Neural cell (in vitro differentiated cells): ENCODE data around the gene KCTD18. TPM values are rescaled to one million over a fixed set of nuclear protein-coding genes. Genes with fewer than 3 reads are reported as not detected.

Source experiments
- H2AFZ ChIP-seq: fragments of 200-600, 300-800 bp; sonication (generic), shearing (Covaris generic); 2 replicates; pipeline ENCODE4 v1.6.0; 2014; ENCODE audit warnings: low read depth, mild to moderate bottlenecking, antibody characterized with exemption, low read length, moderate library complexity
- H3F3A ChIP-seq: fragments of 200-600 bp; shearing (Covaris generic); 2 replicates; pipeline ENCODE4 v1.6.1; 2016; ENCODE audit warnings: mild to moderate bottlenecking, moderate library complexity, mixed read lengths, antibody characterized with exemption, low read length; ENCODE audit not compliant: insufficient read depth, poor library complexity, severe bottlenecking
- H3K27ac ChIP-seq: fragments of 200-600, 300-800 bp; sonication (generic), shearing (Covaris generic); 2 replicates; pipeline ENCODE4 v1.5.1; 2014; ENCODE audit warnings: mild to moderate bottlenecking, low read length, moderate library complexity
- H3K27me3 ChIP-seq: fragments of 300-800, 200-600 bp; sonication (generic), shearing (Covaris generic); 2 replicates; pipeline ENCODE4 v1.6.0; 2014; ENCODE audit warnings: mild to moderate bottlenecking, low read depth, low read length, moderate library complexity; ENCODE audit not compliant: insufficient read depth
- H3K36me3 ChIP-seq: fragments of 300-800, 200-600 bp; sonication (generic), shearing (Covaris generic); 2 replicates; pipeline ENCODE4 v1.5.1; 2014; ENCODE audit warnings: mild to moderate bottlenecking, antibody characterized with exemption, low read length, moderate library complexity; ENCODE audit not compliant: insufficient read depth
- H3K4me2 ChIP-seq: fragments of 300-800, 200-600 bp; sonication (generic), shearing (Covaris generic); 2 replicates; pipeline ENCODE4 v1.6.0; 2014; ENCODE audit warnings: mild to moderate bottlenecking, low read length
- H3K4me3 ChIP-seq: fragments of 300-800, 200-600 bp; sonication (generic), shearing (Covaris generic); 2 replicates; pipeline ENCODE4 v1.5.1; 2014; ENCODE audit warnings: mild to moderate bottlenecking, low read length, moderate library complexity
- H3K79me2 ChIP-seq: fragments of 200-600 bp; shearing (Covaris generic); replicated peaks from 2 replicates; pipeline ENCODE4 v1.6.0; 2014; ENCODE audit warnings: mild to moderate bottlenecking, low read length, moderate library complexity; ENCODE audit not compliant: insufficient read depth
- H3K9ac ChIP-seq: fragments of 300-800, 200-600 bp; sonication (generic), shearing (Covaris generic); 2 replicates; pipeline ENCODE4 v1.6.1; 2016; ENCODE audit warnings: mild to moderate bottlenecking, low read length, mixed read lengths
- H3K9me2 ChIP-seq: fragments of 200-600 bp; shearing (Covaris generic); 2 replicates; pipeline ENCODE4 v1.6.1; 2016; ENCODE audit warnings: mild to moderate bottlenecking, low read length, mixed read lengths; ENCODE audit not compliant: insufficient read depth
- H3K9me3 ChIP-seq: fragments of 200-600, 300-800 bp; sonication (generic), shearing (Covaris generic); 2 replicates; pipeline ENCODE4 v1.6.1; 2016; ENCODE audit warnings: mild to moderate bottlenecking, mixed run types, low read length, moderate library complexity, mixed read lengths
- H4K20me1 ChIP-seq: fragments of 200-600 bp; shearing (Covaris generic); 2 replicates; pipeline ENCODE4 v1.6.1; 2016; ENCODE audit warnings: mild to moderate bottlenecking, mixed run types; ENCODE audit not compliant: insufficient read depth
- EP300 ChIP-seq: fragments of 450-650 bp; conservative IDR thresholded peaks from 2 replicates; pipeline ENCODE4 v1.6.1; 2014; ENCODE audit warnings: antibody characterized with exemption, mild to moderate bottlenecking, moderate library complexity; ENCODE audit not compliant: poor library complexity, severe bottlenecking
- EZH2 ChIP-seq: fragments of 200-600, 300-800 bp; shearing (Covaris generic), sonication (generic); IDR thresholded peaks from 2 replicates; pipeline ENCODE4 v1.6.1; 2014; ENCODE audit warnings: antibody characterized with exemption, low read length, borderline replicate concordance, mild to moderate bottlenecking; ENCODE audit not compliant: insufficient read depth, poor library complexity, severe bottlenecking
- MXI1 ChIP-seq: fragments of 450-650 bp; conservative IDR thresholded peaks from 2 replicates; pipeline ENCODE4 v1.6.1; 2014; ENCODE audit warnings: antibody characterized with exemption, mild to moderate bottlenecking; ENCODE audit not compliant: poor library complexity, severe bottlenecking
- POLR2AphosphoS5 ChIP-seq: IDR thresholded peaks from 2 replicates; pipeline ENCODE4 v1.6.1; 2012
- RAD21 ChIP-seq: fragments of 450-650 bp; conservative IDR thresholded peaks from 2 replicates; pipeline ENCODE4 v1.6.1; 2014; ENCODE audit warnings: antibody characterized with exemption, mild to moderate bottlenecking, moderate library complexity
- SMC3 ChIP-seq: fragments of 450-650 bp; conservative IDR thresholded peaks from 2 replicates; pipeline ENCODE4 v1.6.1; 2014; ENCODE audit warnings: antibody characterized with exemption, mild to moderate bottlenecking, moderate library complexity; ENCODE audit not compliant: poor library complexity
- TAF1 ChIP-seq: IDR thresholded peaks from 2 replicates; pipeline ENCODE4 v1.6.1; 2012; ENCODE audit warnings: low read depth
- polyA plus RNA-seq: library from polyadenylated mRNA; depleted of rRNA; stranded (reverse); fragments of >200 nt; gene quantifications from 2 replicates; pipeline ENCODE4 v1.2.3, GENCODE V29; 2014
- TF ChIP-seq, protein P1 (sequence below): IDR thresholded peaks from 2 replicates; pipeline ENCODE4 v1.6.1; 2012; ENCODE audit warnings: borderline replicate concordance
- TF ChIP-seq, protein P2 (sequence below): fragments of 450-650 bp; IDR thresholded peaks from 2 replicates; pipeline ENCODE4 v1.5.1; 2014; ENCODE audit warnings: antibody characterized with exemption, mild to moderate bottlenecking, moderate library complexity; ENCODE audit not compliant: poor library complexity, severe bottlenecking

The KCTD18 gene
- polyA plus RNA-seq, 1 donor from 2014 or later: 17.0 TPM

DNA sequence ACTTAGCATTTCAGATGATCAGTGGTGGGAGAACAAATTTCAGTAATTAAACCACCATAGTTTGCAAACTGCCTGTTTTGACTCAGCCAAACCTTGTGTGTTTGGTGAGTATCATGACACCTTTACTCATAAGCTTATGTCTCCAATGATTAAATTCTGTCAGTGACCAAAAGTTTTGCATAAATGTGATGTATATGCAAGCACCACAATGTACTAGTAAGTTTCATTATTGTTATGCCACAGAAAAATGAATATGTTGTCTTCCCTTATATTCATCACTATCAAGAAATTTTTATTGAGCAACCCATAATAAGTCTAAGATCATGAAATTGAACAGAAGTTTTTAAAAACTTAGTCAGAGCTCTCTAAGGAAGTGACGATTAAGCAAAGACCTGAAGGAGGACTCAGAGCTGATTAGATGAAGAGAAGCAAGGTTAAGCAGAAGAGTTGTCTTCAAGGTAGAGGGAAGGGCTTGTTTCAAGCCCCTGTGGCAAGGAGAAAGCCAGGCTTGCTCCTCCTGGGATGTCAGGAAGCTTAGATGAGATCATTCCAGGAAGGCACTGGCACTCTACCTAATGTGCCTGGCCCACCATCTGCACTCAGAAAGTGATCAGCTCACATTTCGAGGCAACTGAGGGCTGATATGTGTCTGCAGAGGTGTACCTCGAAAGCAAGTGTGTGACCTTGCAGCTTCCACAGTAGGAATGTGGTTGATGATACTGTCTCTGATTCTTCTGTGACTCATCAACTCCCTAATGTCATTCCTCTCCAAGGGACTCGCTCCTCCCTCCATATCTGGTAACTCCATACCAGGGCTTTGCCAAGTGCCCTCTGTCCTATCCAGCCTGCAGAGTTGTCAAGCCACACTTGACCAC lies 54.7 kb downstream of the KCTD18 start:
- no peak overlapping the region for H3K4me3 ChIP-seq
- no peaks in the 10 kb centered on the region for H4K20me1 ChIP-seq
- H3K9me2 ChIP-seq: no peaks in the 10 kb centered on the region
- no peak overlapping the region for H3K27ac ChIP-seq
- H2AFZ ChIP-seq: no peak overlapping the region
- H3K27me3 ChIP-seq: no peaks in the 10 kb centered on the region
- no peak overlapping the region for H3K4me2 ChIP-seq
- no peak overlapping the region for H3K9ac ChIP-seq
- no peaks in the 10 kb centered on the region for H3K36me3 ChIP-seq
- H3K9me3 ChIP-seq: no peaks in the 10 kb centered on the region
- TF ChIP-seq RAD21 (no peak), EP300 (no peak), EZH2 (no peak), POLR2AphosphoS5 (no peak), MXI1 (no peak), TAF1 (no peak), SMC3 (no peak)
- TF ChIP-seq, protein P1, sequence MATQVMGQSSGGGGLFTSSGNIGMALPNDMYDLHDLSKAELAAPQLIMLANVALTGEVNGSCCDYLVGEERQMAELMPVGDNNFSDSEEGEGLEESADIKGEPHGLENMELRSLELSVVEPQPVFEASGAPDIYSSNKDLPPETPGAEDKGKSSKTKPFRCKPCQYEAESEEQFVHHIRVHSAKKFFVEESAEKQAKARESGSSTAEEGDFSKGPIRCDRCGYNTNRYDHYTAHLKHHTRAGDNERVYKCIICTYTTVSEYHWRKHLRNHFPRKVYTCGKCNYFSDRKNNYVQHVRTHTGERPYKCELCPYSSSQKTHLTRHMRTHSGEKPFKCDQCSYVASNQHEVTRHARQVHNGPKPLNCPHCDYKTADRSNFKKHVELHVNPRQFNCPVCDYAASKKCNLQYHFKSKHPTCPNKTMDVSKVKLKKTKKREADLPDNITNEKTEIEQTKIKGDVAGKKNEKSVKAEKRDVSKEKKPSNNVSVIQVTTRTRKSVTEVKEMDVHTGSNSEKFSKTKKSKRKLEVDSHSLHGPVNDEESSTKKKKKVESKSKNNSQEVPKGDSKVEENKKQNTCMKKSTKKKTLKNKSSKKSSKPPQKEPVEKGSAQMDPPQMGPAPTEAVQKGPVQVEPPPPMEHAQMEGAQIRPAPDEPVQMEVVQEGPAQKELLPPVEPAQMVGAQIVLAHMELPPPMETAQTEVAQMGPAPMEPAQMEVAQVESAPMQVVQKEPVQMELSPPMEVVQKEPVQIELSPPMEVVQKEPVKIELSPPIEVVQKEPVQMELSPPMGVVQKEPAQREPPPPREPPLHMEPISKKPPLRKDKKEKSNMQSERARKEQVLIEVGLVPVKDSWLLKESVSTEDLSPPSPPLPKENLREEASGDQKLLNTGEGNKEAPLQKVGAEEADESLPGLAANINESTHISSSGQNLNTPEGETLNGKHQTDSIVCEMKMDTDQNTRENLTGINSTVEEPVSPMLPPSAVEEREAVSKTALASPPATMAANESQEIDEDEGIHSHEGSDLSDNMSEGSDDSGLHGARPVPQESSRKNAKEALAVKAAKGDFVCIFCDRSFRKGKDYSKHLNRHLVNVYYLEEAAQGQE: no peak
- TF ChIP-seq, protein P2, sequence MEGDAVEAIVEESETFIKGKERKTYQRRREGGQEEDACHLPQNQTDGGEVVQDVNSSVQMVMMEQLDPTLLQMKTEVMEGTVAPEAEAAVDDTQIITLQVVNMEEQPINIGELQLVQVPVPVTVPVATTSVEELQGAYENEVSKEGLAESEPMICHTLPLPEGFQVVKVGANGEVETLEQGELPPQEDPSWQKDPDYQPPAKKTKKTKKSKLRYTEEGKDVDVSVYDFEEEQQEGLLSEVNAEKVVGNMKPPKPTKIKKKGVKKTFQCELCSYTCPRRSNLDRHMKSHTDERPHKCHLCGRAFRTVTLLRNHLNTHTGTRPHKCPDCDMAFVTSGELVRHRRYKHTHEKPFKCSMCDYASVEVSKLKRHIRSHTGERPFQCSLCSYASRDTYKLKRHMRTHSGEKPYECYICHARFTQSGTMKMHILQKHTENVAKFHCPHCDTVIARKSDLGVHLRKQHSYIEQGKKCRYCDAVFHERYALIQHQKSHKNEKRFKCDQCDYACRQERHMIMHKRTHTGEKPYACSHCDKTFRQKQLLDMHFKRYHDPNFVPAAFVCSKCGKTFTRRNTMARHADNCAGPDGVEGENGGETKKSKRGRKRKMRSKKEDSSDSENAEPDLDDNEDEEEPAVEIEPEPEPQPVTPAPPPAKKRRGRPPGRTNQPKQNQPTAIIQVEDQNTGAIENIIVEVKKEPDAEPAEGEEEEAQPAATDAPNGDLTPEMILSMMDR: no peak
- no peaks in the 10 kb centered on the region for H3K79me2 ChIP-seq
- no peaks in the 10 kb centered on the region for H3F3A ChIP-seq

DNA sequence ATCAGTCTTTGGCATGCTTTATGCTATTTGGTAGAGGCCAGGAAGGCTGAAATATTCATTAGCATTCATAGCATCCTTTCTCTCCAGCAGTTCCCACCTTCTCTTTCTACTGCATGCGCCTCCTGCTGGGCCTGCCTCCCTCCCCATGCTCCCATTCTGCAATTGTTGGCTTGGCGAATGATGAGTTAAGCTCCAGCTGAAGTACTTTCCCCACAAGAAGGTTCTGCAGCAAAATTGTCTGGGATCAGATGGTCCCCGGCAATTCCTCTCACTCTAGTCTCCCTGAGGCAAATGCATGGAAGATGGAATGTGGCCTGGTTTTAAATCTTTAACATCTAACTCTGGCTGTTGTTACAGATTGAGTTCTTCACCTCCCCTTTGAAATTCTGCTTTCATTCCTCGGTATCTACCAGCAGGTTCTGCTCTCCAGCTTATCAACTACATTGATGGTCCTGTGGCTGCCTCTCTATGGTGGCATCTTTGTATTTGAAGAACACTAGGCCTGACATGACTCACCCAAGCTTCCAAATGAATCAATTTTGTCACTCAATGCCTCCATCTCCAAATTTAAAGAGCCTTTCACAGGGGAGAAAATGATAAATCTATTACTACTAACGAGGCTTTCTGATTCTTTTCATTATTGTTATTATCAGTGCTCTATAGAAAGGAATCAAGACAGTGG lies 55.9 kb downstream of the KCTD18 start:
- TF ChIP-seq POLR2AphosphoS5 (no peak), RAD21 (no peak), EZH2 (no peak), EP300 (no peak), MXI1 (no peak), TAF1 (no peak), SMC3 (no peak)
- TF ChIP-seq, protein P2: no peak
- TF ChIP-seq, protein P1: no peak
- Histone ChIP-seq H3K9me3 (no peaks in the 10 kb centered on the region), H3K4me3 (no peak overlapping the region), H3K27me3 (no peaks in the 10 kb centered on the region), H3K27ac (no peak overlapping the region), H3F3A (no peaks in the 10 kb centered on the region), H3K4me2 (no peak overlapping the region), H3K36me3 (no peaks in the 10 kb centered on the region), H2AFZ (no peak overlapping the region), H3K79me2 (no peaks in the 10 kb centered on the region), H4K20me1 (no peaks in the 10 kb centered on the region), H3K9ac (no peak overlapping the region), H3K9me2 (no peaks in the 10 kb centered on the region)
